GM19239 (cell line): ENCODE results near the gene SLC6A12.
"Not testable (repeated sequence)": the region's sequence is repeated elsewhere in the genome, so short reads cannot be mapped to it uniquely, and the experiment has no call there.

ENCODE experiments used
- DNase-seq: peaks from one replicate; pipeline ENCODE4 v3.0.0; 2011; ENCODE audit warnings: low spot score; ENCODE audit not compliant: insufficient read length
- FAIRE-seq: peaks from 2 replicates; lab custom pipeline; 2011; peaks lifted over from hg19 to GRCh38; lab: Jason Lieb, UNC

Gene SLC6A12

DNA sequence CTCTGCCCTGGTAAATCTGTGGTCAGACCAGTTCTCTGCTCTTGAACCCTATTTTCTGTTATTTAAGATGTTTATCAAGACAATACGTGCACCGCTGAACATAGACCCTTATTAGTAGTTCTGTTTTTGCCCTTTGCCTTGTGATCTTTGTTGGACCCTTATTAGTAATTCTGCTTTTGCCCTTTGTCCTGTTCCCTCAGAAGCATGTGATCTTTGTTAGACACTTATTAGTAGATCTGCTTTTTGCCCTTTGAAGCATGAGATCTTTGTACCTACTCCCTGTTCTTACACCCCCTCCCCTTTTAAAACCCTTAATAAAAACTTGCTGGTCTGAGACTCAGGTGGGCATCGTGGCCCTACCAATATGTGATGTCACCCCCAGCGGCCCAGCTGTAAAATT, 22.0 kb upstream of the SLC6A12 start:
- FAIRE-seq, DNase-seq: not testable (repeated sequence)

- FAIRE-seq (no peak), DNase-seq (no peak)
These were observed 21.0 kb upstream of the SLC6A12 start for GRCh38 chr12:234891-235415.

GRCh38 chr12:234019-234418, 20.1 kb upstream of the SLC6A12 start:
- FAIRE-seq (no peak), DNase-seq (no peak)

DNA sequence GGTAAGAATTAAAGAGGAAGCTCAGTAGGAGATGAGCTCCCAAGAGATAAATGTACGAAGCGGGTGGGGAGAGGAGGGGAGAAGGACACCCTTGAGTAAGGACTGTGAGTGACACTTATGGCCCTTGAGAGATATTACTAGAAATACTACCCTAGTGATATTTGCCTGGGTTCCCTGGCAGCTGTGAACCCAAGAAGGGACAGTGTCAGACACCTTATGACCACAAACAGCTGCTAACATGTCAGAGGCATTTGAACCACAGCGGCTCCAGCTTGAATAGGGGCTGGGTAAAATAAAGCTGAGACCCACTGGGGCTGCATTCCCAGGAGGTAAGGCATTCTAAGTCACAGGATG, 19.6 kb upstream of the SLC6A12 start:
- FAIRE-seq (no peak), DNase-seq (no peak)

- FAIRE-seq (no peak), DNase-seq (no peak)
These were observed 19.0 kb upstream of the SLC6A12 start for GRCh38 chr12:232731-233614.

GRCh38 chr12:230925-231671, 17.1 kb upstream of the SLC6A12 start:
- FAIRE-seq (no peak), DNase-seq (no peak)

- DNase-seq: no peak
- FAIRE-seq: no peak
These were observed 15.7 kb upstream of the SLC6A12 start for GRCh38 chr12:229441-230191.

DNA sequence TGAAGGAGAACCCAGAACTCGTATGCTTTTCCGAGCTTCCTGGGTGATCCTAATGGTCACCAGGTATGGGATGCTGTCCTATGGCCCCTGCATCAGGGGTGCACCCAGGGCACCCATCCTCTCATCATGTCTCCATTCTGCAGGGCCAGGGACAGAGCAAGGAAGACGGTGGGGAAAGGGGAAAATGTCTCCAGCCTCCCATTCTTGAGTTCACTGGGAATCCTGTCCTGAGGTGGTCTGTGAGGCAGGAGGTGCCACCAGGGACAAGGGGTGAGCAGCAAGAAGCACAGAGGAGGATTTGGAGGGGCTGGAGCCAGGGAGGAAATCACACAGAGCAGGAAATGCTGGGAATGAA, 14.9 kb upstream of the SLC6A12 start:
- DNase-seq (no peak), FAIRE-seq (no peak)

DNA sequence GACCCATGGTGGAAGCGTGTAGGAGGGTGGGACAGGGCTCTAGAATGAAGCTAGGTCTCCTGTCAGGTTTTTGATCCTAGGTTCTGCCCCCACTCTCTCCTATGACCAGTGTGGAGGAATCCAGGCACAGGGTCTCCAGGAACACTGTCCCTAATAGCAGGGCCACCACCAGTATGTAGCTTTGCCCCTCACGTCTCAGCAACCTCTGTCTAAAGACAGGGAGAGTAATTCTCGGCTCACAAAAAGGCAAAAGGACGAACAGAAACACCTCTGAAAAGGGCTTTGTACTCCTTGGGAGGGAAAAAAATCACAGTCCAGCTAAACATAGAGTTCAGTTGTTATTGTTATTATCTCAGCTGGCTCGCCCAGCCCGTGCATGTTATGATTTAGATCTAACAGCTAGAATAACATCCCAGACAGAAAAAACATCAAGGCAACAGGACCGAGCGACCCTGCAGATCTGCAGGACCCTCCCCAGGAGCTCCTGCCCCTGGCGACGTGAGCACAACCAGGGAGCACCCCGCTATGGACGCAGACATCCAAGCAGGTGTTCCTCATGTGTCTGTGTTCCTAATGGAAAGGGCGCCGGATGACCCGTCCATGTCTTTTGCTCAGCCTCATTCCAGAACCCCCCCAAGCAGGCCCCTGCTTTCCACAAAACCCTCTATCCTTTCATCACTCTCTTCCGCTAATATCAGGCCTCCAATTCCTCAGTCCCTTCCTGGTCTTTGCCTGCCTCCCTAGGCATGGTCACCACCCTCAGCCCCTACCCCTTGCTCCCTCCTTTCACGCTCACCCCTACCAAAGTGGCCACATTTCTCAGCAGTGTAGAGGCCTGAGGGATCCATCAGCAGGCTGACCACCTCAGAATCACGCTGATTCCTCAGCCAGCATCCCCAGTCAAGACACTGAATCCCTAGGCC, 14.2 kb upstream of the SLC6A12 start:
- FAIRE-seq: no peak
- DNase-seq: no peak

GRCh38 chr12:227286-227915, 13.4 kb upstream of the SLC6A12 start:
- FAIRE-seq (no peak), DNase-seq (no peak)

GRCh38 chr12:226401-226800, 12.4 kb upstream of the SLC6A12 start:
- no peak for DNase-seq
- no peak for FAIRE-seq

DNA sequence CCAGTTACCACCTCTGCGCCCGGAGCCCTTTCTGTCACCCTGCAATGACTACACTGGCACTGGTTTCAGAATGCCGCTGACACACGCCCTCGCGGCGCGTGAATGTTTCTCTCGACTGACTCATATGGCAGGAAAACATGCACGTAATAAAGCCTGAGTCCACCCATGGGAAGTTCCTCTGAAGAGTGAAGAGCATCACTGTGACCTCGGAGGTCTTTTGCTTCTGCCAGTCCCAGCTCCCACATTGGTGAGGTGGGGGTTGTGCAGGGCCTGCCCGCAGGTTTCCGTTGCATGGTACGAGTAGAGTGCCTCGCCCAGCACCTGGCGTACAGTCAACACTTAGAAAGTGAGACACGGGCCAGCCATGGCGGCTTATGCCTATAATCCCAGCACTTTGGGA, 11.1 kb upstream of the SLC6A12 start:
- no peak for FAIRE-seq
- DNase-seq: no peak

DNA sequence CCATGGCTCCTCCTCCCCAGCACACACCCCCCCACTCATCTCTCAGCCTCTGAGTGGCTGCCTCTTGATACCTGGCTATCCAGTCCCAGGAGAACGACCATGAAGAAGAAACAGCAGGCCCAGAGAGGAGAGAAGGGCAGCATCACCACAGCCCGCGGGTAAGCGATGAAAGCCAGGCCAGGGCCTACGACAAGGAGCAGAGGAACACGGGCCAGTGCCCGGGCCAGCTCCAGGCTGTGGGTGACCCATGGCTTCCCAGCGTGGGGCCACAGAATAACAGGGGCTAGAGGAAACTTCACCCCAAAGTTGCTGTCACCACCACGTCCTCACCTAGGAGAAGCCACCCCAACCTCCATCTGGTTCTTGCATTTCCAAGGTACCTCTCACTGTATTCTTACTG, 10.4 kb upstream of the SLC6A12 start:
- DNase-seq (no peak), FAIRE-seq (no peak)

DNA sequence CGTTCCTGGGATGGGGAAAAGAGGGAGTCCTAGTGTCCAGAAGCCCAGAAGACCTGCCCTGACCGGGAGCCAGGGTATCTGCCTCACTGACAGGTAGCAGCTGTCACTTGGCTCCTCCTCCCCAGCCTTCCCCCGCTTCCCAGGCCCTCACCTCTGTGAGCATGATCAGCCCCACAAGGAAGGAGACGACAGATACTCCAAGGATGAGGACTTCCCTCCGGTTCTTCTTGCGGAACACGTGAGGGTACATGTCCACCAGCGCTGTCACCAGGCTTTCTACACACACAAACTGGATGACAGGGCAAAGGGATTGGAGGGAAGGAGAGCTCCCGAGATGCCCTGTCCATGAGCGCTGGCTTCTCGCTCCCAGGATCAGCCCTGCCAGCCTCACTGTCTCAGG, 9.9 kb upstream of the SLC6A12 start:
- DNase-seq (no peak), FAIRE-seq (no peak)

- no peak for FAIRE-seq
- no peak for DNase-seq
These were observed 7.8 kb upstream of the SLC6A12 start for GRCh38 chr12:221736-222135.

DNA sequence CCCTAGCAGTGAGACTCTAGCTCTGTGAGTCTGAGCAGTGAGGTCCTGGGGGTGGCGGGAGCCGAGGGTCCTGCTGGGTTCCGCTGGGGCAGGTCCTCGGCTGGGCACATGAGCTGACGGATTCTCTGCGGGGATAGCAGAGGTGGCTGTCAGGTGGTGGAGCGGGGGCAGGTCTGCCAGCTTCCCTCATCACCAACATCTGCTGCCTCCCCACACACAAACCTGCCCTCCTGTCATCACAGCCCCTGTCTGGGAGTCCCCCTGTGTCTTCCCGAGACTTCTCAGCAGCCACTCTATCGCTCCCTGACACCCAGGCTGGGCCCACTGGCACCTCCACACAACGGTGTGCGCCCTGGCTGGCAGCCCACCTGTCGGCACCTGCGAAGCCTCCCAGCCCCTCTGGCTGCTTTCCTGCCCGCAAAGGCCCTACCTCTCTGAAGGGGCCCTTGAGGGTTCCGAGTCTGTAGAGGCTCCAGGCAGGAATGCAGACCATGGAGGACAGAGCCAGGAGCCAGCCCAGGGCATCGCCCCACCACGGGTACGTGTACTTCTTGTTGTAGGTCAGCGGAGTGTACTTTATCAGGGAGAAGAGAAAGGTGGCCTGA, 7.1 kb upstream of the SLC6A12 start:
- FAIRE-seq: no peak
- no peak for DNase-seq

DNA sequence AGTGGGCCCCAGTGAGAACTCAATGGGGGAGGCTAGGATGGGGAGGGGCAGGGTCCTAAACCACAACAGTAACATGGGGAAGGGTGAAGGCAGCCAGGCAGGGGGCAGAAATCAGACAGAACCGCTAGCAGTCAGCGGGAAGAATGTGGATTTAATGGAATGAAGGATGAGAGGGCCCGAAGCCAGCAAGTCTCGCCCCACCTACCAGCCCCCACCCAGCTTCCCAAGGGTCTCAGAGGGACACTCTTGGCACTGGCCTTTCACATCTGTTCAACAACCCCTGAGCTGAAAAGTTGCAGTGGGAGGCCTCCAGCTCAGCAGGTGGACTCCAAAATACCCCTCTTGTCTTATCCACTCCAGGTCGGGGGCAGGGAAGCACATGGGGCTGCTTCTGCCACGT, 6.5 kb upstream of the SLC6A12 start:
- DNase-seq (no peak), FAIRE-seq (no peak)

- FAIRE-seq (no peak), DNase-seq (peak; percentile 67)
These were observed 6.0 kb upstream of the SLC6A12 start for GRCh38 chr12:219891-220352.
